ENCODE measurements around the gene RAB3A.

- TF ChIP-seq EZH2 (IDR thresholded peaks at IDR 0.05; ENCODE audit: insufficient read depth, poor library complexity, severe bottlenecking), result no peak
- TF ChIP-seq EZH2phosphoT487 (IDR thresholded peaks at IDR 0.05; ENCODE audit: insufficient read depth, low read depth), result no peak
These were observed 23.9 kb downstream of the RAB3A start for GRCh38 chr19:18179957-18180356.

Data from GM23248 (cell line).